SK-N-SH (cell line): ENCODE data around the gene ELMOD1.

Experiments
- CHD2 ChIP-seq: fragments of 150-350 bp; IDR thresholded peaks from 2 replicates; pipeline ENCODE4 v1.6.1; 2018; ENCODE audit warnings: low read length; ENCODE audit not compliant: partially characterized antibody
- CTCF ChIP-seq: fragments of 200-600 bp; sonication (generic); IDR thresholded peaks from 2 replicates; pipeline ENCODE4 v1.6.1; 2017; ENCODE audit warnings: antibody characterized with exemption, mild to moderate bottlenecking, moderate library complexity
- EZH2phosphoT487 ChIP-seq: fragments of 200-600 bp; sonication (generic); IDR thresholded peaks from 2 replicates; pipeline ENCODE4 v1.6.1; 2017; ENCODE audit warnings: low read depth, mixed run types, mild to moderate bottlenecking, antibody characterized with exemption, moderate library complexity, borderline replicate concordance
- MXI1 ChIP-seq: IDR thresholded peaks from 2 replicates; pipeline ENCODE4 v1.6.1; 2012; ENCODE audit warnings: mild to moderate bottlenecking, low read depth, low read length, improper control_type of control experiment
- NRF1 ChIP-seq: IDR thresholded peaks from 2 replicates; pipeline ENCODE4 v1.6.1; 2012; ENCODE audit warnings: low read depth, mild to moderate bottlenecking, low read length
- PBX3 ChIP-seq: IDR thresholded peaks from 2 replicates; pipeline ENCODE4; 2012
- POLR2AphosphoS5 ChIP-seq: IDR thresholded peaks from 2 replicates; pipeline ENCODE4 v1.6.1; 2012; ENCODE audit warnings: low read depth, low read length
- REST ChIP-seq: IDR thresholded peaks from 2 replicates; pipeline ENCODE4 v1.6.1; 2012; ENCODE audit warnings: mild to moderate bottlenecking, low read depth, low read length, moderate library complexity
- RFX5 ChIP-seq: IDR thresholded peaks from 2 replicates; pipeline ENCODE4 v1.6.1; 2012; ENCODE audit warnings: mild to moderate bottlenecking, improper control_type of control experiment, low read length
- TAF1 ChIP-seq: IDR thresholded peaks from 2 replicates; pipeline ENCODE4 v1.6.1; 2012; ENCODE audit warnings: low read depth, mild to moderate bottlenecking, low read length, moderate library complexity, borderline replicate concordance
- YY1 ChIP-seq: IDR thresholded peaks from 2 replicates; pipeline ENCODE4 v1.4.0; 2012; ENCODE audit warnings: low read depth, mild to moderate bottlenecking
- ZBTB33 ChIP-seq: IDR thresholded peaks from 2 replicates; pipeline ENCODE4 v1.4.0; 2012; ENCODE audit warnings: low read depth, borderline replicate concordance

GRCh38 chr11:107598225-107599139, 7.5 kb downstream of the ELMOD1 start:
- TF ChIP-seq POLR2AphosphoS5 (no peak), NRF1 (no peak), TAF1 (no peak), CTCF (peak; percentile 54), YY1 (no peak), REST (no peak), MXI1 (no peak), RFX5 (no peak), ZBTB33 (no peak), CHD2 (no peak), PBX3 (no peak), EZH2phosphoT487 (no peak)
